Measurements from ENCODE around the gene SEZ6L.

DNA sequence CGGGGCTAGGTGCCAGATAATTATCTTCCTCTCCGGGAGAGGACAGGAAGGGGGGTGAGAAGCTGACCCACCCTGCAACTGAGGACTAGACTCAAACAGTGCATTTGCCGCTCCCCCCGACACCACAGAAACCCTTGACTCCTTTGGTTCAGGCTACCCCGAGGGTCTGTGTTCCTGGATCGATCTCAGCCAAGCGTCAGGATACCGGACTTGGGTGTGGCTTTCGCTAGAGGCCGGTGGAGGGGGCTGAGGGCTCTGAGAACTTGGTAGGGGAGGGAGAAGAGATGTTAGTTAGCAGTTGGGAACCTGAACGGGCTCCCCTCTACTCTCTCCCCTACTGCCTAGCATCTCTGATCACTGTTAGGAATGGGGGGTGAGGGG lies 840 bp downstream of the SEZ6L start:
- TF ChIP-seq, protein P1, sequence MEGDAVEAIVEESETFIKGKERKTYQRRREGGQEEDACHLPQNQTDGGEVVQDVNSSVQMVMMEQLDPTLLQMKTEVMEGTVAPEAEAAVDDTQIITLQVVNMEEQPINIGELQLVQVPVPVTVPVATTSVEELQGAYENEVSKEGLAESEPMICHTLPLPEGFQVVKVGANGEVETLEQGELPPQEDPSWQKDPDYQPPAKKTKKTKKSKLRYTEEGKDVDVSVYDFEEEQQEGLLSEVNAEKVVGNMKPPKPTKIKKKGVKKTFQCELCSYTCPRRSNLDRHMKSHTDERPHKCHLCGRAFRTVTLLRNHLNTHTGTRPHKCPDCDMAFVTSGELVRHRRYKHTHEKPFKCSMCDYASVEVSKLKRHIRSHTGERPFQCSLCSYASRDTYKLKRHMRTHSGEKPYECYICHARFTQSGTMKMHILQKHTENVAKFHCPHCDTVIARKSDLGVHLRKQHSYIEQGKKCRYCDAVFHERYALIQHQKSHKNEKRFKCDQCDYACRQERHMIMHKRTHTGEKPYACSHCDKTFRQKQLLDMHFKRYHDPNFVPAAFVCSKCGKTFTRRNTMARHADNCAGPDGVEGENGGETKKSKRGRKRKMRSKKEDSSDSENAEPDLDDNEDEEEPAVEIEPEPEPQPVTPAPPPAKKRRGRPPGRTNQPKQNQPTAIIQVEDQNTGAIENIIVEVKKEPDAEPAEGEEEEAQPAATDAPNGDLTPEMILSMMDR (IDR thresholded peaks at IDR 0.05; ENCODE audit: low read length) = no peak
- TF ChIP-seq EZH2 (IDR thresholded peaks at IDR 0.05; ENCODE audit: borderline replicate concordance, low read length) = no peak
